Hepatocyte (in vitro differentiated cells): Measurements from ENCODE around the gene LMAN2. TPM values are rescaled to one million over a fixed set of nuclear protein-coding genes. Genes with fewer than 3 reads are reported as not detected.

ENCODE experiments used
- DNase-seq: peaks from one replicate; pipeline ENCODE4 v3.0.0-alpha.2; 2016; ENCODE audit warnings: low spot score
- H2AFZ ChIP-seq: fragments of 200-600 bp; sonication (generic); 2 replicates; pipeline ENCODE4 v1.6.0; 2016; ENCODE audit warnings: antibody characterized with exemption, mild to moderate bottlenecking
- H3K27ac ChIP-seq: fragments of 200-600 bp; sonication (generic); 2 replicates; pipeline ENCODE4 v1.5.1; 2016; ENCODE audit warnings: mild to moderate bottlenecking
- H3K27me3 ChIP-seq: fragments of 200-600 bp; sonication (generic); 2 replicates; pipeline ENCODE4 v1.6.1; 2016
- H3K36me3 ChIP-seq: fragments of 200-600 bp; sonication (generic); replicated peaks from 2 replicates; pipeline ENCODE4 v1.5.1; 2016; ENCODE audit warnings: low read depth; ENCODE audit not compliant: insufficient read depth
- H3K4me1 ChIP-seq: fragments of 200-600 bp; sonication (generic); 2 replicates; pipeline ENCODE4 v1.5.1; 2016; ENCODE audit warnings: mild to moderate bottlenecking, moderate library complexity; ENCODE audit not compliant: insufficient read depth
- H3K4me2 ChIP-seq: fragments of 200-600 bp; sonication (generic); 2 replicates; pipeline ENCODE4 v1.6.0; 2016
- H3K4me3 ChIP-seq: fragments of 200-600 bp; sonication (generic); 2 replicates; pipeline ENCODE4 v1.5.1; 2016; ENCODE audit warnings: mild to moderate bottlenecking
- H3K79me2 ChIP-seq: fragments of 200-600 bp; sonication (generic); 2 replicates; pipeline ENCODE4 v1.6.0; 2017; ENCODE audit warnings: mild to moderate bottlenecking
- H3K9me2 ChIP-seq: fragments of 200-600 bp; sonication (generic); replicated peaks from 2 replicates; pipeline ENCODE4 v1.6.0; 2017; ENCODE audit warnings: mild to moderate bottlenecking; ENCODE audit not compliant: insufficient read depth
- H3K9me3 ChIP-seq: fragments of 200-600 bp; sonication (generic); 2 replicates; pipeline ENCODE4 v1.5.1; 2016; ENCODE audit warnings: low read depth, mild to moderate bottlenecking
- H4K20me1 ChIP-seq: fragments of 200-600 bp; sonication (generic); 2 replicates; pipeline ENCODE4 v1.6.0; 2016; ENCODE audit warnings: mild to moderate bottlenecking; ENCODE audit not compliant: insufficient read depth, poor library complexity, severe bottlenecking
- CTCF ChIP-seq: fragments of 200-600 bp; sonication (generic); IDR thresholded peaks from 2 replicates; pipeline ENCODE4 v1.5.1; 2016; ENCODE audit warnings: antibody characterized with exemption, mild to moderate bottlenecking; ENCODE audit not compliant: poor library complexity
- EZH2 ChIP-seq: fragments of 200-600 bp; sonication (generic); IDR thresholded peaks from 2 replicates; pipeline ENCODE4 v1.6.1; 2016; ENCODE audit warnings: antibody characterized with exemption, mild to moderate bottlenecking, borderline replicate concordance
- EZH2phosphoT487 ChIP-seq: fragments of 200-600 bp; sonication (generic); IDR thresholded peaks from one replicate; pipeline ENCODE4 v1.6.1; 2018; ENCODE audit warnings: antibody characterized with exemption, mild to moderate bottlenecking, low read depth, moderate library complexity; ENCODE audit not compliant: unreplicated experiment, severe bottlenecking
- WGBS: methylation state at CpG from one replicate; pipeline ENCODE4 v1.1.6; 2016; ENCODE audit warnings: low lambda C conversion rate; ENCODE audit errors: missing lambda C conversion rate; 5-methylcytosine and 5-hydroxymethylcytosine counted together
- polyA plus RNA-seq: library from polyadenylated mRNA; unstranded; fragments of >200 nt; fragmentation: Nextera tagmentation; extraction: Ambion mirVana; gene quantifications from 2 replicates; pipeline ENCODE4 v1.2.1, GENCODE V29; 2016
- total RNA-seq: library from RNA; depleted of rRNA; stranded (reverse); fragments of >200 nt; gene quantifications from 2 replicates; pipeline ENCODE4 v1.2.3, GENCODE V29; 2014

Gene LMAN2
- total and polyA plus RNA-seq, 2 experiments from 2014 or later = 357 to 391 TPM

DNA sequence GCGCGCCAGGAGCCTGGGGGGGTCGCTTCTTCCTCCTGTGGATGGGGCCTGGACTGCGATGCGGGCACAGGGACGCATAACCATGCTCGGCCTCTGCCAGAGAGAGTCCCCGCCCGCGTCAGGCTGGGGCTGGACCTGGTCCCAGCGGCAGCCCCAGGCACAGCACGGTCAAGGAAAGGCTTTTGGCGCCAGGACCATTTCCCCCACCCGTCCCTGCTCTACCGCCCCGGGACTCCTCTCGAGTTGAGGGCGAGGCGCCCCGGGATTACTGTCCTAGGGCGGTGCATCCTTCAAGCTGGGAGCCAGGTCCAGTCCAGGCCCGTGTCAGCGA, 40.1 kb downstream of the LMAN2 start:
- no peak for TF ChIP-seq EZH2

GRCh38 chr5:177310757-177311391, 40.6 kb downstream of the LMAN2 start:
- TF ChIP-seq EZH2phosphoT487 (no peak), CTCF (no peak), EZH2 (no peak)
- peaks cover 25% of the 10 kb centered on the region for H3K79me2 ChIP-seq
- 31% methylated on average over 10 of the region's 20 CpGs for WGBS
- no peak overlapping the region for H3K4me3 ChIP-seq
- no peaks in the 10 kb centered on the region for H3K9me2 ChIP-seq
- no peak for DNase-seq
- peak overlapping the region; percentile 98 for H3K4me2 ChIP-seq
- no peaks in the 10 kb centered on the region for H4K20me1 ChIP-seq
- H3K9me3 ChIP-seq = no peaks in the 10 kb centered on the region
- no peak overlapping the region for H3K27ac ChIP-seq
- H3K36me3 ChIP-seq = no peaks in the 10 kb centered on the region
- H3K27me3 ChIP-seq = no peaks in the 10 kb centered on the region
- peaks cover 18% of the 10 kb centered on the region for H3K4me1 ChIP-seq
- H2AFZ ChIP-seq = no peak overlapping the region

More for the DNA sequence above, 40.1 kb downstream of the LMAN2 start:
- Histone ChIP-seq H3K27me3 (no peaks in the 10 kb centered on the region), H3K9me2 (no peaks in the 10 kb centered on the region), H4K20me1 (no peaks in the 10 kb centered on the region), H3K4me1 (peaks cover 18% of the 10 kb centered on the region), H3K27ac (no peak overlapping the region), H3K79me2 (peaks cover 22% of the 10 kb centered on the region), H3K4me3 (peak overlapping the region; percentile 41), H3K9me3 (no peaks in the 10 kb centered on the region), H3K4me2 (peak overlapping the region; percentile 98), H2AFZ (no peak overlapping the region), H3K36me3 (no peaks in the 10 kb centered on the region)
- no peak for DNase-seq
- WGBS = 0% methylated on average over 8 of the region's 23 CpGs

DNA sequence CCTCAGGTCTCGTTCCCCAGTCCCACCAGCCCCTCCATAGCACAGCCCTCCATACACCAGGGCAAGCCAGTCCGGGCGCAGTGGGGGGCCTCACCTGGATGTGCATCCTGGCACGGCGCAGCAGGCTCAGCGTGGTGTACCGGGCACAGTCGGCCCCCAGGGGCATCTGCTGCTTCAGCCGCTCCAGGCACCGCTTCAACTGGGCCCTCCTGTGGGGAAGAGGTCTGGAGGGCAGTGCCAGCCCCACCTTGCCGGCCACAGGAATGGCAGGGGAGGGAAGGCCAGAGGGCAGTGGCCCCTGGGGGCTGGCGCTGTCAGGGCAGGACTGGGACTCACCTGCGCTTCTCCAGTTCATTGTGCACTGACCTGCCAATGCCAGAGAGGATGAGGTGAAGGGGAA, 41.1 kb downstream of the LMAN2 start:
- no peaks in the 10 kb centered on the region for H3K36me3 ChIP-seq
- H3K4me3 ChIP-seq = no peak overlapping the region
- WGBS = 95% methylated on average over 13 of the region's 13 CpGs
- no peak overlapping the region for H2AFZ ChIP-seq
- peaks cover 23% of the 10 kb centered on the region for H3K4me1 ChIP-seq
- peaks cover 4% of the 10 kb centered on the region for H4K20me1 ChIP-seq
- H3K9me3 ChIP-seq = no peaks in the 10 kb centered on the region
- no peak for DNase-seq
- peak overlapping the region; percentile 98 for H3K4me2 ChIP-seq
- no peaks in the 10 kb centered on the region for H3K27me3 ChIP-seq
- H3K27ac ChIP-seq = no peak overlapping the region
- no peak for TF ChIP-seq EZH2phosphoT487
- no peak for TF ChIP-seq EZH2
- TF ChIP-seq CTCF = no peak
- H3K9me2 ChIP-seq = no peaks in the 10 kb centered on the region
- H3K79me2 ChIP-seq = peaks cover 31% of the 10 kb centered on the region

- H3K4me1 ChIP-seq = peaks cover 23% of the 10 kb centered on the region
- no peaks in the 10 kb centered on the region for H3K9me3 ChIP-seq
- TF ChIP-seq CTCF = peak; percentile 73
- TF ChIP-seq EZH2 = no peak
- no peak for TF ChIP-seq EZH2phosphoT487
- peaks cover 7% of the 10 kb centered on the region for H4K20me1 ChIP-seq
- no peak overlapping the region for H2AFZ ChIP-seq
- H3K27me3 ChIP-seq = no peaks in the 10 kb centered on the region
- H3K9me2 ChIP-seq = no peaks in the 10 kb centered on the region
- H3K4me3 ChIP-seq = no peak overlapping the region
- H3K4me2 ChIP-seq = peak overlapping the region; percentile 98
- DNase-seq = peak; percentile 79
- 85% methylated on average over 10 of the region's 10 CpGs for WGBS
- H3K36me3 ChIP-seq = no peaks in the 10 kb centered on the region
- no peak overlapping the region for H3K27ac ChIP-seq
- peaks cover 38% of the 10 kb centered on the region for H3K79me2 ChIP-seq
Observed at GRCh38 chr5:177309351-177310191, 41.9 kb downstream of the LMAN2 start.
